Stimulated activated CD4-positive, alpha-beta T cell treated with anti-CD3 and anti-CD28 coated beads, Interleukin-12 subunit alpha, Interleukin-12 subunit beta, amount 100 ng/mL, for 24 hours (primary cell): ENCODE results near the gene ORAI3.

Experiments used
- DNase-seq, 2 experiments: peaks; one replicate each; pipeline ENCODE4 v3.0.0-alpha.2; 2020; ENCODE audit warnings: low read depth in 2 of 2

Gene ORAI3

DNA sequence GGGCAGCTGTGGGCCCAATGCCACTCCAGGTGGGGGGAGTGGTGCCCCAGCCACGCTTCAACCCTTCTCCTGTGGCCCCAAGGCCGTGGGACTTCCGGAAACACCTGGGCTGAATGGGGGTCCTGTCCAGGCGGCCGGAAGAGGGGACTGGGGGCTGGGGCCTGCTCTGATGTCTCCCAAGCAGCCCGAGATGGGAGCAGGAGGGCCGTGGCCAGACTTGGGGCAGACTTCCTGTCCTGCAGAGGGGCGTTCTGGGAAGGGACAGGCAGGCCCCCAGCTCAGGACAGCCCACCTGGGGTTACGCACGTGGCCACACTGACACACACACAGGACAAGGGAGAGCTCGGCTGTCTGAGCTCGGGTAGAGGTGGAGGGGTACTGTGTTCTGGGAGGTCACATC lies 41.2 kb downstream of the ORAI3 start:
- no peak for DNase-seq

DNA sequence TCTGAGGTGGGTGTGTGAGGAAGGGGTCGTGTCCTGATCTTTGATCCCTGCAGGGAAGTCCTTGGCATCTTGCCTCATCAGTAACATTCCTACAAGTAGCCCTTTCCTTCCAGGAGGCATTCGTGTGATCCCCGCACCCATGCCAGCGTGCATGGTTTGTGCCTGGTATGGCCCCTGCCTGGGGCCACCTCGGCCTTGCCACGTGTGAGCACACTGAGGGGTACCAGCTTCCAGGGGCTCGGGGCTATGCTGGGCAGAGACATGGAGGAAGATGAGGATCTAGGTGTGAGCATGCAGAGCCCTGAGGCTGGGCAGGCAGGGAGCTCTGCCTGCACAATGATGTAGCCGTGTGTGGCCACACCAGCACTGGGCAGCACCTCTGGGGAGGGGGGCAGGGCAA lies 42.2 kb downstream of the ORAI3 start:
- DNase-seq: no peak

- no peak for DNase-seq
Measured at GRCh38 chr16:30992276-30992780, 43.5 kb downstream of the ORAI3 start.

DNA sequence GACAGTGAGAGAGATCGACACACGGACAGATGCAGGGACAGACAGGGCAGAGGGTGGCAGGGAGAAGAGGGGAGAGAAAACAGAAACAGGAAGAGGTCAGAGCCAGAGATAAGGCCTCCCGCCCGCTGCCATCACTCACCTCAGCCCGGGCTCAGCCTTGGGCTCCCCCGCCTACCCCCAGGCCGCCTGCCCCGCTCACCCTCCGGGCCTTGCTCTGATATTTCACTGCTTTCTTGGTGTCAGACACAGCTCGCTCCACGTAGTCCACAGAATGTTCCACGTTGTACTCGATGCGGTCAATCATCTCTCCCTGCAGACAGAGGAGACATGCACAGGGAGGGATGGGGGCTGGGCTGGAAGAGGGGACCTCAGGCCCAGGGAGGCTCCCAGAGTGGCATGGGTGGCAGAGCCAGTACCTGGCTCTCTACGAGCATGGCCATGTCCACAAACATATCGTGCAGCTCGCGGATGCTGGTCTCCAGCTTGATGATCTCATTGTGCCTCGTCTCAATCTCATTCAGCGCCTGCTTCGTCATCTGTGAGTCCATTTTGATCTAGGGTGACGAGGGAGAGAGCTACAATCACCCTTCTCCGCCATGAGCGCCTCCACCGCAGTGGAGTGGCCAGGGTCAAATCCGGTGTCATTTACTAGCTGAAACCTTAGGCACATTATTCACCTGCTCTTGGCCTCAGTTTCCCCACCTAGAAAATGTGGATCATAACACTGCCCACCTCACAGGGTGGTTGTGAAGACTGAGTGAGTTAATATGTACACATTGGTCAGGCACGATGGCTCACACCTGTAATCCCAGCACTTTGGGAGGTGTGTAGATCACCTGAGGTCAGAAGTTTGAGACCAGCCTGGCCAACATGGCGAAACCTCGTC lies 44.3 kb downstream of the ORAI3 start:
- no peak for DNase-seq

DNA sequence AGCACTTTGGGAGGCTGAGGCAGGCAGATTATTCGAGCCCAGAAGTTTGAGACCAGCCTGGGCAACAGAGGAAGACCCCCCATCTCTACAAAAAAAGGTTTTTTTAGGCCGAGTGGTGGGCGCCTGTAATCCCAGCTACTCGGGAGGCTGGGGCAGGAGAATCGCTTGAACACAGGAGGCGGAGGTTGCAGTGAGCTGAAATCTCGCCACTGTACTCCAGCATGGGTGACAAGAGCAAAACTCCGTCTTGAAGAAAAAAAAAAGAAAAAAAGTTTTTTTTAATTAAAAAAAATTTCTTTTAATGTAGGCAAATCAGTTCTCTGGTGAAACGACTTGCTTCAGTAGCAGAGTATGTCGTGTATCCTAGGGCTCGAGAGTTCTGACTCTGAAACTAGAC lies 47.1 kb downstream of the ORAI3 start:
- DNase-seq: no peak

GRCh38 chr16:30996324-30996984 lies 47.6 kb downstream of the ORAI3 start:
- DNase-seq: no peak

DNA sequence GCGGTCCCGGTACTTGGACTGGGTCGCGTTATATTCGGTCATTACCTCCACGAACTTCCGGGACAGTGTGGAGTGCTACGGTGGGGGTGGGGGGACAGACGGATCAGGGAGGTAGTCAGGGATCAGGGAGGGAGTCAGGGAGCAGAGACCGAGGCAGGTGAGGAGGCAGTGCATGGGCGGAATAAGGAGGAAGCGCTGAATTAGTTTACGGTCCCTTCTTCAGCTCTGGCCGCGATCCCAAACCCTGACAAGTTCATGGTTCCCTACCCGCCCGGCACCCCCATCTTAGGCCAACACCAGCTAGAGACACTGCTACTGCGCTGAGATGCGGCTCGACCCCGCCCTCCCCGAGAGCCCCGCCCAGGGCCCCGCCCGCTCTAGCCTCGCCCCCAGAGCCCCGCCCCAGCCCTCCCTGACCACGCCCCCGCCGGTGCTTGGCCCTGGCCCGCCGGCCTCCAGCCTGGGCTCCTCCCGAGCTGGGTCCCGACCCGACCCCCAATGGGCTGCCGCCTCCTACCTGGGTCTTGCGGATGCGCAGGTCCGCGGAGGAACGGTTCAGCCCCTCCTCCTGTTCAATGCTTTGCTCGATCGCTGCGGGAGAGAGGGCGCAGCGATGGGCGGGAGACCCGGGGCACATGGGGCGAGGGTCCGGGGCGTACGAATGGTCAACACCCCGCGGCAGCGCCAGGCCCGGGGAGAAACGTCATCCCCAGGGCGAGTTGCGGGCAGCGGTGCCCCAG lies 48.3 kb downstream of the ORAI3 start:
- DNase-seq: peak; percentile 62 to 78

GRCh38 chr16:30997725-30998711 lies 49.1 kb downstream of the ORAI3 start:
- DNase-seq: no peak

DNA sequence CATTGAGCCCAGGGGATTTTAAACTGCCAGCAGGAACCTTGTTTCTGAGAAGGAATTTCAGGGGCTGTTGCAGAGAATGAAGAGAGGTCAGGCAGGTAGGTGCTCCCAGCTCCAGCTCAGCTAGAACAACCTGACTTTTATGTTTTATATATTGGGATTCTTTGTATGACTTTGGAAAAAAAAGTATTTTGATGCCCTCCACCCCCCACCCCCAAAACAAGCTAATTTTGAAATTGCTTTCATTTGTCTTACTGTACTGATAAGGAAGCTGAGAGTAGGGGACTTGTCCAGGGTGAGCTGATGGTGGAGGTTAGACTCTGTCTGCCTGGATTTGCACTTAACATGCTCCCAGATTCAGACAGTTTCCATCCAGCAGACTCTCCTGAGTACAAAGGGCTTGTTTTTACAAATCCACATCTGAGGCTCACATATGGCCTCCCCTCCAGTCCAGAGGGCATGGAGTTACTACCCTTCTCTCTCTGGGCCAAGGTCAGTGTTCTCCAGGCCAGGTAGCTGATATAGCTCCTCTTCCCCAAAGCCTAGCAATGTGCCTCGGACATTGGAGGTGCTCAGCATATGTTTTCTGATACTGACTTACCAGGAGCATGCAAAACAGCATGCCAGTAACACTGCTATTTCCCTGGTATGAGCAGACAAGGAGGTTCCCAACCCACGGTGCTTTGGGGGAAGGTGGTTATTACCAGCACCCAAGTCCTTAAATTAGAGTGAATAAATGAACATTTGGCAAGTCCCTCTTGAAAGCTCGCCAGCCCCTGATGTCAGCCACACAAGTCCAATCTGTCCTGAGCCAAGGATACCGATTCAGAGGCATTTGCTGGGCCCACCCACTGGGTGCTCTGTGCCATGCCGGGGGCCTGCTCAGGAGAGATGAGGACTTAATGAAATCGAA lies 50.2 kb downstream of the ORAI3 start:
- DNase-seq: no peak

DNA sequence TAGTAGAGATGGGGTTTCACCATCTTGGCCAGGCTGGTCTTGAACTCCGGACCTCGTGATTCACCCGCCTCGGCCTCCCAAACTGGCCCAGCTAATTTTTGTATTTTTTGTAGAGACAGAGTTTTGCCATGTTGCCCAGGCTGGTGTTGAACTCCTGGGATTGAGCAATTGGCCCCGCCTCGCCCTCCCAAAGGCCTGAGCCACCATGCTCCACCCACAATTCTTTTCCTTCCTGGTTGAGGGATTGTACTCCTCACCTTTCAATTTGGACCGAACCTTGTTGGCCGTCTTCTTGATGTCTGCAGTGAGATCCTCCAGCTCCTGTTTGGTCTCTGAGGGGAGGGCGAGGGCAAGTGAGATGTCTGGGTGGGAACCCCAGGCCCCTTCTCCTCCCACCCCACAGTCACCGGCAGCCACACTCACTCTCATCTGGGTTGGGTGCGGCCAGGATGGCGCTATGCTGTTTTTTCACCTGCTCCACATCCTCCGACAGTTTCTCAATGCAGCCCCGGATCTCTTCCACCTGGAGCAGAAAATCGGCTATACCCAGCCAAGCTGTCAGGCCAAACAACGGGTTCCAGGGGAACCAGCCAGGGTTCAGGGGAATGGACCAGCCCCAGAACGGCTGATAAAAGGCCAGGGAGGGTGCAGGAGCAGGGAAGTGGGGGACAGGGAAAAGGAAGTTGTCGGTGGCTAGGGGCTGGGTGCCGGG lies 52.0 kb downstream of the ORAI3 start:
- no peak for DNase-seq

- DNase-seq: no peak
Measured at GRCh38 chr16:31001507-31002249, 52.8 kb downstream of the ORAI3 start.

- DNase-seq: no peak
Measured at GRCh38 chr16:31002250-31002700, 53.4 kb downstream of the ORAI3 start.

- no peak for DNase-seq
Measured at GRCh38 chr16:31002862-31003341, 54.0 kb downstream of the ORAI3 start.

DNA sequence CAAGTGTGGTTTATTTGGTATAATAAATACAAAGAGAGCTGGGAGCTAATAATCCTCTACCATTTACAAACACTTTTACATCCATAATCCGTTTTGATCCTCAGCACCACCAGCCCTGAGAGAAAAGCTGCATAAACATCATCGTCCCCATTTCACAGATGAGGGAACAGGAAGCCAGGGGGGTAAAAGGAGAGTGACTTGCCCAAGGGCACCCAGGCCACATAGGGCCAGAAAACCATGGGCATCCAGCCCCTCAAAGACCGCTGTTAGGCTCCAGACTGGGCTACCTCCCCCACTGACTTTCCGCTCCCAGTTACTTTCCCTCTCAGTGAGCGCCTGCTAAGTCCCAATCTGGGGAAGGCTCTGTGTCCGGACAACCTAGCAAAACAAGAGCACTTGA lies 54.9 kb downstream of the ORAI3 start:
- no peak for DNase-seq
